Measurements from ENCODE around the gene CNDP2.

The CNDP2 gene

GRCh38 chr18:74573053-74573452 is 76.9 kb downstream of the CNDP2 start:
- no peak for DNase-seq

Data from fibroblast of skin of scalp (primary cell).